ENCODE results near the gene CNMD. TPM values are rescaled to one million over a fixed set of nuclear protein-coding genes. Genes with fewer than 3 reads are reported as not detected.

Gene CNMD
- total RNA-seq: not detected

- no peaks in the 10 kb centered on the region for H3K36me3 ChIP-seq
- H3K4me3 ChIP-seq: peak within 1 kb of the TSS; percentile 63
- no peaks in the 10 kb centered on the region for H3K9me3 ChIP-seq
- H3K4me1 ChIP-seq (ENCODE audit: control insufficient read depth in 1 of 2, low read depth in 2 of 2): peaks cover 0 to 8% of the 10 kb centered on the region in 2 donors
- ATAC-seq (ENCODE audit: insufficient number of reproducible peaks, low FRiP score, low read depth) (no peak), DNase-seq (ENCODE audit: low spot score) (no peak)
- no peak within 1 kb of the TSS for H3K27ac ChIP-seq
- H3K27me3 ChIP-seq (replicated peaks; ENCODE audit: insufficient read depth): no peaks in the 10 kb centered on the region
- TF ChIP-seq CTCF (IDR thresholded peaks at IDR 0.05): no peak
Observed at GRCh38 chr13:52739468-52740071, at the start of gene CNMD. CNMD (minus strand) TSS chr13:52739820; CDS start chr13:52739701, 119 bp downstream.

GRCh38 chr13:52788011-52788410 lies 48.4 kb upstream of the CNMD start:
- TF ChIP-seq CTCF (IDR thresholded peaks at IDR 0.05): no peak
- H3K4me1 ChIP-seq (ENCODE audit: control insufficient read depth in 1 of 2, low read depth in 2 of 2): no peaks in the 10 kb centered on the region
- DNase-seq (ENCODE audit: low spot score): no peak

GRCh38 chr13:52787235-52787634 lies 47.6 kb upstream of the CNMD start:
- no peaks in the 10 kb centered on the region for H3K36me3 ChIP-seq
- H3K4me1 ChIP-seq (ENCODE audit: control insufficient read depth in 1 of 2, low read depth in 2 of 2): no peaks in the 10 kb centered on the region
- no peak for TF ChIP-seq CTCF (IDR thresholded peaks at IDR 0.05)
- H3K4me3 ChIP-seq: no peak overlapping the region
- H3K27ac ChIP-seq: no peak overlapping the region
- no peaks in the 10 kb centered on the region for H3K27me3 ChIP-seq (replicated peaks; ENCODE audit: insufficient read depth)
- no peak for ATAC-seq (ENCODE audit: insufficient number of reproducible peaks, low FRiP score, low read depth)
- no peaks in the 10 kb centered on the region for H3K9me3 ChIP-seq
- no peak for DNase-seq (ENCODE audit: low spot score)

More at GRCh38 chr13:52788011-52788410, 48.4 kb upstream of the CNMD start:
- ATAC-seq (ENCODE audit: insufficient number of reproducible peaks, low FRiP score, low read depth): no peak
- Histone ChIP-seq H3K27me3 (replicated peaks; ENCODE audit: insufficient read depth) (no peaks in the 10 kb centered on the region), H3K27ac (no peak overlapping the region), H3K9me3 (no peaks in the 10 kb centered on the region), H3K36me3 (no peaks in the 10 kb centered on the region), H3K4me3 (no peak overlapping the region)

GRCh38 chr13:52786766-52787165 lies 47.1 kb upstream of the CNMD start:
- Histone ChIP-seq H3K9me3 (no peaks in the 10 kb centered on the region), H3K4me1 (ENCODE audit: control insufficient read depth in 1 of 2, low read depth in 2 of 2) (no peaks in the 10 kb centered on the region), H3K36me3 (no peaks in the 10 kb centered on the region), H3K4me3 (no peak overlapping the region), H3K27me3 (replicated peaks; ENCODE audit: insufficient read depth) (no peaks in the 10 kb centered on the region), H3K27ac (no peak overlapping the region)
- DNase-seq (ENCODE audit: low spot score): no peak
- ATAC-seq (ENCODE audit: insufficient number of reproducible peaks, low FRiP score, low read depth): no peak
- TF ChIP-seq CTCF (IDR thresholded peaks at IDR 0.05): no peak

- Histone ChIP-seq H3K9me3 (no peaks in the 10 kb centered on the region), H3K4me1 (ENCODE audit: control insufficient read depth in 1 of 2, low read depth in 2 of 2) (no peaks in the 10 kb centered on the region), H3K27ac (no peak overlapping the region), H3K4me3 (no peak overlapping the region), H3K36me3 (no peaks in the 10 kb centered on the region), H3K27me3 (replicated peaks; ENCODE audit: insufficient read depth) (no peaks in the 10 kb centered on the region)
- TF ChIP-seq CTCF (IDR thresholded peaks at IDR 0.05): no peak
- DNase-seq (ENCODE audit: low spot score) (no peak), ATAC-seq (ENCODE audit: insufficient number of reproducible peaks, low FRiP score, low read depth) (no peak)
Observed at GRCh38 chr13:52785739-52786138, 46.1 kb upstream of the CNMD start.
